ENCODE results near the gene CIRBP.

The CIRBP gene

DNA sequence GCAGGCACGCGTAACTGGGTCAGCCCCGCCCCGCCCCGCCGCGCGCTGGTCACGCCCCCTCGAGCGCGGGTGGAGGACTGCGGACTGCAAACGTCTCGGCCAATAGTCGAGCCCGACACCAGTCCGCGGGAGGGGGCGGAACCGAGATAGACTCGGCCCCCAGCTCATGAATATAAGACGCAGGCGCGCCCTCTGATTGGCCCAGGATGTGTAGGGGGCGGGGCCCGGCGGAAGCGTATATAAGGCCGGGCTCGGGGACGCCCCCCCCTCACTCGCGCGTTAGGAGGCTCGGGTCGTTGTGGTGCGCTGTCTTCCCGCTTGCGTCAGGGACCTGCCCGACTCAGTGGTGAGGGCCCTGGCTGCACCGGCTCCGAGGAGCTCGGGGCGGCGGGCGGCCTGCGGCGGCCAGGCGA lies at the start of gene CIRBP:
Gene CIRBP (plus strand): TSS at position 268 of the 413 bp plus-strand sequence. CDS start 1,602 bp downstream, outside the sequence.
- DNase-seq: peak; percentile 78 to 100 (median 99)

DNA sequence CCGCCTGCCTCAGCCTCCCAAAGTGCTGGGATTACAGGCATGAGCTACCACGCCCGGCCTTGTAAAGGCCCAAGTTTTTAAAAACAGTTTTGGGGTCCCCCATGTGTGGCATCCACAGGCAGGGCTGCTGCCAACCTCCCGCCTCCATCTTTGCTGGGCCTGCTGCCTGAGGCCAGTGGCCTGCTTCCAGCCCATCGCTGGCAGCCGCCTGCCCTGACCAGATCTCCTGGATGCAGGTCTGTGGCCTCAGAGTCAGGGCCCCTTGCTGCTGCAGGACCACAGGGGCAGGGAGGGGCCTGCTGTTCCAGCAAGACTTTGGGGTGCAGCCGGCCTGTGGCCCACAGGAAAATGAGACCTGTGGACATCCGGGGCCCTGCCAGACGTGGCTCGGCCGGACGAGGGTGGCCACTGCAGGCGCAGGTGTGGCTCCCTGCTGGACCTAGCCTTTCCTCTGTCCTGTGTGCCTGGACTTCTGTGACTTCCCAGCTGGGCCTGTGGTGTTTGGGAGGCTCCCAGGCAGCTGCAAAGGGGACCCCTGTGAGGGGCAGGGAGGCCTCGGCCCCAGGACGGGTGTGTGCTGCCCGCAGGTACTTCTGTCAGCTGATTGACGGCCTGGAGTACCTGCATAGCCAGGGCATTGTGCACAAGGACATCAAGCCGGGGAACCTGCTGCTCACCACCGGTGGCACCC lies 49.2 kb upstream of the CIRBP start:
- DNase-seq: no peak

DNA sequence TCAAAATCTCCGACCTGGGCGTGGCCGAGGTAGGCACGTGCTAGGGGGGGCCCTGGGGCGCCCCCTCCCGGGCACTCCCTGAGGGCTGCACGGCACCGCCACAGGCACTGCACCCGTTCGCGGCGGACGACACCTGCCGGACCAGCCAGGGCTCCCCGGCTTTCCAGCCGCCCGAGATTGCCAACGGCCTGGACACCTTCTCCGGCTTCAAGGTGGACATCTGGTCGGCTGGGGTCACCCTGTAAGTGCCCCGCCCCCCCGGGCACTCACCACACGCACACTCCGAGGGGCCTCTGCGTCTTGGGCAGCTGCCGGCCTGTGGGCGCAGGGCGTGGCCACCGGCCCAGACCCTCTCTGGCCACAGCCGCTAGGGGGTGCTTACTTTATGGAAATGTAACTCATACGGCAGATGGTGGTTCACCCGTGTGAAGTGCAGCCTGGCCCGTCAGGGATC lies 48.6 kb upstream of the CIRBP start:
- DNase-seq: no peak

DNA sequence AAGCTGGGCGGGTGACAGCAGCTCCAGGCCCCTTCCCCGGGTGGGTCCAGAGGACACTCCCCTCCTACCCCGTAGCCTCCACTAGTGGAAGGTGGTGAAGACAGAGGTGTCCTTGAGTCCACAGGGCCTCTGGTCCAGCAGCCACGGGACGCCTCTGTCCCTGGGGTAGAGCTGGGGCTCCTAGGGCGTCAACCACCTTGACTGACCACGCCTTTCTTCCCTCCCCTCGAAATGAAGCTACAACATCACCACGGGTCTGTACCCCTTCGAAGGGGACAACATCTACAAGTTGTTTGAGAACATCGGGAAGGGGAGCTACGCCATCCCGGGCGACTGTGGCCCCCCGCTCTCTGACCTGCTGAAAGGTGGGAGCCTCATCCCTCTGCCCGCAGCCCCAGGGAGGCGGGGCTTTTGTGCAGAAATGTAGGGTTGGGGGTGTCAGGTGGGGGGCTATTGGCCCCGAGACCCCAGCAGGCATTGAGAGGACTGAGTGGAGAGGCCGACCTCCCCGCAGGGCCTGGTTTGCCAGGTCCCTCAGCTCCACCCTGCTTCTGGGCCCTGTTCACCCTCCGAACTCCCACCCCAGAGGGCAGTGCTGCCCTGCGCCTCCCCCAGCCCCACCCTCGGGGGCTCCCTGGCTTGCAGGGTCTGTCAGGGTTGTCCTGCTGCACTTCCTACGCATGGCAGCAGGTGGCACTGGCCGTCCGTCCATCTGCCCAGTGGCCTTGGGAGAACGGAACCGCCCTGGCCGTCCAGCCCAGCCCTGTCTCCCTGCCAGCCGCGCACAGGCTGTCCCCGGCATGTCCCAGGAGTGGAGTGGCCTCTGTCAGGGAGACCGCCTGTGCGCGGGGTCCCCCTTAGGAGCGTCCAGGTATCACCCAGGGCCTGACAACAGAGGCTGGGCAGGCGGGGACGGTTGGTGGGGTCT lies 47.9 kb upstream of the CIRBP start:
- DNase-seq: peak in 49 of 58 donors; percentile 14 to 73 (median 49)

DNA sequence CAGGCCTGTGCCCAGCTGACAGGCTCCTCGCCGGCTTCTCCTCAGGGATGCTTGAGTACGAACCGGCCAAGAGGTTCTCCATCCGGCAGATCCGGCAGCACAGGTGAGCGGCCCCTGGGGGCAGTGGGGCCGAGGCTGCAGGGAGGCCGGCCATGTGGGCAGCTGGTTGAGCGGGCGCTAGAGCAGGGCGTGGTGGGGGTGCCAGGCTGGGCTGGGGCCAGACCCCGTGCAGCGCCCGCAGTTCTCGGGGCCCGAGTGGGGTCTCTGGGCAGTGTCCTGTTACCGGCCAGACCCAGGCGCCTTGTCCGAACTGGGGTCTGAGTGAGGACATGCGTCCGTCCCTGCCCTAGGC lies 47.3 kb upstream of the CIRBP start:
- no peak for DNase-seq

DNA sequence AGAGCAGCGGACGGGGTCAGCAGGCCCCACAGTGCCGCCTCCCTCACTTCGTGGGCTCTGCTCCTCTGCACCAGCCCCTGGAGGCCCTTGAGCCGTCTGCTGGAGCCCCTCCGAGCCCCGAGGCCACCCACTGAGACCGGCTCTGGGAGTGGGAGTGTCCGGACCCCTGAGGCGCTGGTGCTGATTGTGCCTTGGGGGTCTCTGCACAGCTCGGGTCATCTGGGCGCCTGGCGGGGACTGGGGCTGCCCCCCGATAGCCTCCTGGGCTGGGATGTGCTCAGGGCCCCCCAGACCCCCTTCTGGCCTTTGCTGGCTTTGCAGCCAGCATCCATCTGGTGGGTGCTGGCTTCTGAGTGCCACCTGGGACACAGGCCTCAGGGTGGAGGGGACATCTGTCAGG lies 46.7 kb upstream of the CIRBP start:
- no peak for DNase-seq

DNA sequence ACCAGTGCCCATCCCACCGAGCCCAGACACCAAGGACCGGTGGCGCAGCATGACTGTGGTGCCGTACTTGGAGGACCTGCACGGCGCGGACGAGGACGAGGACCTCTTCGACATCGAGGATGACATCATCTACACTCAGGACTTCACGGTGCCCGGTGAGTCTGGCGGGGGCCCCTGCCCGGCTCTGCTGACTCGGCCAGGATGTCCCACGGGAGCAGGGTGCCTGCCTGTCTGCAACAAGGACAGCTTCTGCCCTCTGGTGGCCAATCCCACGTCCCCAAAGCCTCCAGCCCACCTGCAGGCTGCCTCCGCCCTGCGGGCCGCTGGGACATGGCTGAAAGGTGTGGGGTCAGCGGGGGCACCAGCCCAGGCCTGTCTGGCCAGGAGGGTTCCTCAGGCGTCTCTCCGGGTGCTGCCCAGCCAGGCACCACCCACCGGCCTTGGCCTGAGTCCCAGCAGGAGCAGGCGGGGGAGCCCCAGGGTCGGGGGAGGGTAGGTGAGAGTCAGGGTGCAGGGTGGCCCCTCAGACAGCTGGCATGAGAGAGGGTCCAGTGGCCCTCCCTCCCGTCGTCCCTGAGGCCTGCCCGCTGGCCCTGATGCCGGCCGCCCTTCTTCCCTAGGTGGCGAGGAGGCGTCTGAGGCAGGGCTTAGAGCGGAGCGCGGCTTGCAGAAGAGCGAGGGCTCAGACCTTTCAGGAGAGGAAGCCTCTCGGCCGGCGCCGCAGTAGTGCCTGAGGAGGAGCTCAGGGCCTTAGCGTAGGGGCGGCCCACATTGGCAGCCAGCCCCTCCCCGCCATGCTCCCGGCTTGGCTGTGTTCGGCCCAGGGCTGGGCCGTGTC lies 45.9 kb upstream of the CIRBP start:
- DNase-seq: no peak

DNA sequence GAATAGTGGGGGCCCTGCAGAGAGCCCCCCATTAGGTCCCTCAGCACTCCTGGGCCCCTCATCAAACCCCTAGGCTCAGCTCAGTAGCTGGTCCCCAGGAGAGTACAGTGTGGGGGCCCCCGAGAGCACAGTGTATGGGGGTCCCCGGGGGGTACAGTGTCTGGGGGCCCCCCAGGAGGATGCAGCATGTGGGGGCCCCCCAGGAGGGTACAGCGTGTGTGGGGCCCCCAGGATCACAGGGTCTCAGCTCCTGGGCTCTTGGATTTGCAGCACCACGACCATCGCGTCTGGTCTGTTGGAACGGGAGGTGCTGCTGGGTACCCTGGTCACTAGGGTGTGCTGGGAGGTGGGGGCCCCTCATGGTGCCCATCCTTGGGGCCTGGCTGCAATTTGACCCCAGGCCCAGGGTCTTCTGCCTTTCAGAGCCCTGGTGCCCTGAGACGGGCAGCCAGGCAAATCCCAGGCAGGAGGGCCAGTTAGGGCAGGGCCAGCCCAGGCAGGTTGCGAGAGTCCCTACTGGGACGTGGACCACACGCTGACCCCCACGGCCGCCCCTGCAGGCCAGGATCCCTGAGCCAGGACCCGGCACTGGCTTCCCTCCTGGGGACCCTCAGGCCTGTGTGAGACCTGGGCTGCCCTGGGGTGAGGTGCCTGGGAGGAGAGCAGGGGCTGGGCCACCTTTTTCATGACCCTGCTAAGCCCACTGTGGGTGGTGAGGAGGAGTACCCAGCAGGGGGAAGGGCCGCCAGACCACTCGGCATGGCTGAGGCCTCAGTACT lies 44.9 kb upstream of the CIRBP start:
- no peak for DNase-seq

DNA sequence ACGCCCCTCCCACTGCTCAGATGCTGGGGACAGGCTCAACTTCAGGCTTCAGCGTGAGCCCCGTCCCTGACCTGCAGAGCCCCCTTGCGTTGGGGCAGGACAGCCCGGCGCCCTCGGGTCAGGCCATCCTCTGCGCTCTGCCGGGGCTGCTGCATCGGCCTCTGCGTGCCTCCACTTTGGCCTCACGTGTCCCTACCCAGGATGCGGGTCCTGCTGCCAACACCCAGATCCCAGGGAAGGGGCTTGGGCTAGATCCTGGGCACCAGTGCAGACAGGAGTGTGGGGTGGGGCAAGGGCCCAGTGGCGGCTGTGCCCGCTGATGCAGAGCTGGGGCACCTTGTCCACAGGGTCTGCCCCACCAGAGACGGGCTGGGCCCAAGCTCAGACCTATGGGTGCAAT lies 44.3 kb upstream of the CIRBP start:
- DNase-seq: no peak

DNA sequence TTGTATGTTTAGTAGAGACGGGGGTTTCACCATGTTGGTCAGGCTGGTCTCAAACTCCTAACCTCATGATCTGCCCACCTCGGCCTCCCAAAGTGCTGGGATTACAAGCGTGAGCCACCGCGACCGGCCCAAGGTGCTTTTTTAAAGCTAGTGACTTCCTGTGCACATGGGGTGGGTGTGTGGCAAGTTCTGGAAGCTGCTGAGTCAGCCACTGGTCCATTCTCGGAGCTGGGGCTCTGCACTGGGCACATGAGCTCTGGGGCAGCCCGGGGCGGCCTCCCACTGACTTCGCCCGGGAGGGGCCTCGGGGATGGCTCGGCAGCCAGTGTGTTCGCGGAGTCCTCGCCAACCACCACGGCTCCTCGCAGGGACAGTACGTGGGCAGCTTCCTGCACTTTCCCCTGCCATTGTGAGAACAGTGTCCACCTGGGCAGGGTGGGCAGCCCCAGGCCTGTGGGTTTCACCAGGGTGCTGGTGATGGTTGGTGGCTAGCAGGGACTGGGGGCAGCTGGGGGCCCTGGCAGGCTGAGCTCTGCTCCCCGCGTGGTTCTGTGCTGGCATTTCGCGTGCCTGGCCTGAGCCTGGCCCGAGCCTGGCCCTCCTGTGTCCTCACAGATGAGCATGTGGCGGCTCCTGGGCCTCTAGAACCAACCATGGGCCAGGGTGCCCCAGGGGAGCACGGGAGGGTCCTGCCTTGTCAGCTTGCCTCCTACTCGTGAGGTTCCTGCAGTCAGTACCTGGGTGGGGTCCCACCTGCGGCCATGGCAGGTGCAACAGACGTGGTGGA lies 43.5 kb upstream of the CIRBP start:
- no peak for DNase-seq

DNA sequence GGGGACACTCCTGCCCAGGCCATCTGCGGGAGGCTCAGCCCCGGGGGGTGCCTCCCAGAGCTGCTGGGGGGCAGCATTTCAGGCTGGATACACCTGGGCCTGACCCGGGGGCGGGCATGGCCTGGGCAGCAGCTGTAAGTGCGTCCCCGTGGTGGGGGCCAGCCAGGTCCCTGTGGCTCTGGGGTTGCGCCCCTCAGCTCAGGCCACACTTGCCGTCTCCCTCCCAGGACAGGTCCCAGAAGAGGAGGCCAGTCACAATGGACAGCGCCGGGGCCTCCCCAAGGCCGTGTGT lies 43.0 kb upstream of the CIRBP start:
- no peak for DNase-seq

DNA sequence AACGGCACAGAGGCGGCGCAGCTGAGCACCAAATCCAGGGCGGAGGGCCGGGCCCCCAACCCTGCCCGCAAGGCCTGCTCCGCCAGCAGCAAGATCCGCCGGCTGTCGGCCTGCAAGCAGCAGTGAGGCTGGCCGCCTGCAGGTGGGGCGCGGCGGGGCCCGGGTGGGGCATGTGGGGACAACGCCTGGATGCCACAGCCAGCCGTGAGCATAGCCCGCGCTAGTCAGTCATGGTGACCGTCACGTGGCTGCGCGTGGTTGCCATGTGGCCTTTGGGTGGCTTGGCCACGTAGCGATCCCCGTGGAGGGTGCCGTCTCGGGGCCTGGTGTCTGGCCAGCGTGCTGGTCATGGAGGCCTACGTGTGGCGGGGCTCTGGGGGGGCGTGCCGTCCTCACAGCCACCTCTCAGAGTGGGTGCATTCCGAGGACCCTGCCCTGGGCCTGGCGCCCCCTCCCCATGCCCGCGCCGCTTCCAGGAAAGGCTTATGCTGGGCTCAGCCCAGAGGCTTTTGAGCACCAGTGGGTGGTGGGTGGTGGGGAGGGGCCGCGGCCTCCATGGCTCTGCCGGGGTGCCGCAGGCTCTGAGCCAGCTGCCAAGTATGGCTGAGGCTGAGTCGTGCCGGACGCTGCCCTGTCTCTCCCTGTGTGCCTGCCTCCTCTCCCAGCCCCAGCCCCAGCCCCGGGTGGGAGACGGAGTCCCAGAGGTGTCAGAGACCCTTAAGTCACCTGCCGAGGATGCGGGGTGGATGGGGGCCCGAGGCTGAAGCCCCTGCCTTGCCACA lies 42.4 kb upstream of the CIRBP start:
- DNase-seq: no peak

DNA sequence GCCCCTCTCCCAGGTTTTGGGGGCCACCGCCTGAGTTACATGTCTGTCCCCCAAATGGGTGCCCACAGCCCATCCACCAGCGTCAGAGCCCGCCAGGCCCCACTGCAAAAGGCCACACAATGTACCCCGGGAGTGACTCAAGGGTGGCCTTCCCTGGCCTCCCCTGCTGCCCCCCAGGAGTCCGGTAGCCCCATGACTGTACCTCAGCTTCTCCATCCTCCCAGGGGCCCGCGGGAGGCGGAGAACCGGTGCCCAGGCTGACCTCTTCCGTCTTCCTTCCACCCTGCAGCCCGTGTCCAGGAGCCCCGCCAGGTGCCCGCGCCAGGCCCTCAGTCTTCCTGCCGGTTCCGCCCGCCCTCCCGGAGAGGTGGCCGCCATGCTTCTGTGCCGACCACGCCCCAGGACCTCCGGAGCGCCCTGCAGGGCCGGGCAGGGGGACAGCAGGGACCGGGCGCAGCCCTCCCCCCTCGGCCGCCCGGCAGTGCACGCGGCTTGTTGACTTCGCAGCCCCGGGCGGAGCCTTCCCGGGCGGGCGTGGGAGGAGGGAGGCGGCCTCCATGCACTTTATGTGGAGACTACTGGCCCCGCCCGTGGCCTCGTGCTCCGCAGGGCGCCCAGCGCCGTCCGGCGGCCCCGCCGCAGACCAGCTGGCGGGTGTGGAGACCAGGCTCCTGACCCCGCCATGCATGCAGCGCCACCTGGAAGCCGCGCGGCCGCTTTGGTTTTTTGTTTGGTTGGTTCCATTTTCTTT lies 41.7 kb upstream of the CIRBP start:
- no peak for DNase-seq

DNA sequence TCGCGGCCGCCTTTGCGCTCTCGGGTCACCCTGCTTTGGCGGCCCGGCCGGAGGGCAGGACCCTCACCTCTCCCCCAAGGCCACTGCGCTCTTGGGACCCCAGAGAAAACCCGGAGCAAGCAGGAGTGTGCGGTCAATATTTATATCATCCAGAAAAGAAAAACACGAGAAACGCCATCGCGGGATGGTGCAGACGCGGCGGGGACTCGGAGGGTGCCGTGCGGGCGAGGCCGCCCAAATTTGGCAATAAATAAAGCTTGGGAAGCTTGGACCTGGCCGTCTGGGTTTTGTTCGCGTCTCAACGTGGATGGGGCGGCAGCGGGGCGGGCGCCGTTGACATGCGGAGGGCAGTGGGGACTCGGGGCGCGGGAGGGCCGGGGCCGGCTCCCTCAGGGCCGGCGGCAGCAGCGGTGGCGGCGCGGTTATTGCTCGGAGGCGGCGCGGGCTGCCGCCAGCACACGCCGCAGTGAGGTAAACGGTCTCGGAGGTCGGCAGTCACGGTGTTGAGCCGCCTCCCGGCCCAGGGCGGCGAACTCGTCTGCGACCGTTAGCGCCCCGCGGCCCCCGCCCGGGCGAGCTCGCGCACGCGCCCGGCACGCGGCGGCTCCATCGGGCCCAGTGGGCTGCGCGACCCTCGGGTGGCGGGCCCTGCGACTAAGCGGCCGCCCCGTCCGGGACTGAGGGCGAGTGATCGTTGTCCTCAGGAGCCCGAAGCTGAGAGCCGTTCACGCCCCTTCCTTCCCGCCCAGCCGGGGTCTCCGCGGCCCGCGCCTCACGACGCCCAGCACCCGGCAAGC lies 40.8 kb upstream of the CIRBP start:
- DNase-seq: no peak

DNA sequence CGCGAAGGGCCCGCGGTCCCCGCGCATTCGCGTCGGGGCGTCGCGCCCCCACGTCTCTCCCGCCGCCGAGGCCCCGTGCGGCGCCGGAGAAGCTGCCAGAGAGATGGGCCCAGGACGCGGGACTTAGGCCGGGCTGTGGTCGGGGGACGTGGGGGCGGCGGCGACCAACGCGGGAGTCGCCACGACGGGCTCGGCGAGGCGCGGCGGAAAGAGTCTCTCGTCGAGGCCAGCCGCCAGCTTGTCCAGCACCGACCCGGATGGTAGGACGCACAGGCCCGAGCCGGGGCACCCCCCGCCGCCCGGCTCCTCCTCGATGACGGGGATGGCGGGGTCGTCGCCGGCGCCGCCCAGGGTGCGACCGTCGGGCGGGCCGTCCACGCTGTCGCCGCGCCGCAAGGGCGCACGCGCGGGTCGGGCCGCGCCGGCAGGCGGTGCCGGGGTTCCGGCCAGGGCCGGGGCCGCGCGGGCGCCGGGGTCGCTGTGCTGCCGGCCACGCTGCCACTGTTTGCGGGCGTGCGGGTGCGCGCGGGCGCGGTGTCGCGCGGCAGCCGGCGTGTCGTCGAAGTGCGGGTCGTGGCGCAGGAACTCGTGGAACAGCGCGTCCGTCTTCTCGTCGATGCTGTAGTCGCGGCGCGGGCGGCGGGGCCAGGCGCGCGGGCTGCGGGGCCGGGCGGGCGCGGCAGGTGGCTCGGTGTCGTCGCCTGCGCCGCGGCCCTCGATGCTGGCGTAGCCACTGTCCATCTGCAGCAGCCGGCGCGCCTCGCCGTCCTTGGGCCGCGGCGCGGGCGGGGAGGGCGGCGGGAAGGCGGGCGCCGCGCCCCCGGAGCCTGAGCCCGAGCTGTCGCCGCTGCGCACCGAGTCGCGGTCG lies 39.8 kb upstream of the CIRBP start:
- DNase-seq: no peak

DNA sequence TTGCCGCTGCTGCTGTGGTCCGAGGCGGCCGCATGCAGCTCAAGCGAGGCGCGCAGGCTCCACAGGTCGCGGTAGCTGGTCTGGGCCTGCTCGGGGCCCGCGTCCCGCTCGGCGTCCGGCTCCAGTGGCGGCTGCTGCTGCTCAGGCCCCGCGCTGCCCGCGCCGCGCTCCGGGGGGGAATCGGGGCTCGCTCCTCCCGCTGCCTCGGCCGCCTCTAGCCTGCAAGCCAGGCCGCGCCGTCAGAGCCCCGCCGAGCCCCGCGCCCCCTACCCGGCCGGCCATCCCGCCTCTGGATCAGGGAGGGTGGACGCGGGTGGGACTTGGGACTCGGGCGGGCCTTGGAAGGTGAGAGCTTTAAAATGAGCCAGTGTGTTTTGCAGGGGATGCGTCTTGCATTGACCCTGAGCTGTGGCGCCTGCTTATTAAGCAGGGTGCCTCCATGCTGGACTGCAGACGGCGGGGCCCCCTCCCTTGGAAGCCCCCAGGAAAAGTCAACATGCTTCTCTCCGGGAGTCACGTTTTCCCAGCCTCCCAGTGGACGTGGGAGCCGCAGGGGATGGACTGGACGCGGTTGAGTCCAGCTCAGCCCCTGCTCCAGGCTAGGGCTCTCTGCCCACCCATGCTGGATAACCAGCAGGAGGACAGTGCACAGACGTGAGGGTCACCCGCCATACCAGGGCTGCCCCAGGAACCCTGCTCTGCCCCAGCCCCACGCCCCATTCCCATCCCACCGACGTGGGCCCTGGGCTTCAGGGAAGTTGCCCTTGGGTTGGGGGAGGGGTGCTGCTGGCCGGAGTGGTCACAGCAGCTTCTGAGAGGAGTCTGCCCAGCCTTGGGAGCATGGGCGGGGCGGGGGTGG lies 39.0 kb upstream of the CIRBP start:
- DNase-seq: no peak
